Cardiac muscle cell (in vitro differentiated cells and primary cell): ENCODE results near the gene DTNA. TPM values are rescaled to one million over a fixed set of nuclear protein-coding genes. Genes with fewer than 3 reads are reported as not detected.

Source experiments
- DNase-seq, 2 donors: peaks; one replicate each; pipeline versions ENCODE4 v3.0.0 to v3.0.0-alpha.2; 2010 to 2017; ENCODE audit warnings: low read depth in 1 of 2, low spot score in 1 of 2
- H3K27ac ChIP-seq: fragments of 200-600 bp; sonication (generic); 2 replicates; pipeline ENCODE4 v1.5.1; 2016
- H3K27me3 ChIP-seq: fragments of 200-600 bp; sonication (generic); 2 replicates; pipeline ENCODE4 v1.6.0; 2016; ENCODE audit warnings: control low read depth
- H3K36me3 ChIP-seq: fragments of 200-600 bp; sonication (generic); 2 replicates; pipeline ENCODE4 v1.5.1; 2016; ENCODE audit warnings: control low read depth
- H3K4me1 ChIP-seq: fragments of 200-600 bp; sonication (generic); 2 replicates; pipeline ENCODE4 v1.8.1; 2017; ENCODE audit warnings: low read depth, mild to moderate bottlenecking, mixed run types
- H3K4me3 ChIP-seq: fragments of 200-600 bp; sonication (generic); 2 replicates; pipeline ENCODE4 v1.5.1; 2016; ENCODE audit warnings: mild to moderate bottlenecking
- H3K9me3 ChIP-seq: fragments of 200-600 bp; sonication (generic); 2 replicates; pipeline ENCODE4 v1.5.1; 2017; ENCODE audit warnings: low read depth, mild to moderate bottlenecking, control low read depth
- CTCF ChIP-seq: IDR thresholded peaks from 2 replicates; pipeline ENCODE4 v1.5.1; 2012; ENCODE audit warnings: low read depth, mild to moderate bottlenecking, low read length
- polyA plus RNA-seq: library from polyadenylated mRNA; unstranded; fragments of >200 nt; fragmentation: Nextera tagmentation; extraction: Ambion mirVana; gene quantifications from 2 replicates; pipeline ENCODE4 v1.2.1, GENCODE V29; 2016
- total RNA-seq: library from RNA; depleted of rRNA; stranded (reverse); fragments of >200 nt; gene quantifications from 2 replicates; pipeline ENCODE4 v1.2.3, GENCODE V29; 2016

DTNA gene
- total and polyA plus RNA-seq, 2 experiments from 2014 or later: 19.6 to 34.6 TPM

- H3K4me1 ChIP-seq: no peaks in the 10 kb centered on the region
- no peak overlapping the region for H3K4me3 ChIP-seq
- no peaks in the 10 kb centered on the region for H3K36me3 ChIP-seq
- no peak overlapping the region for H3K27ac ChIP-seq
- no peaks in the 10 kb centered on the region for H3K27me3 ChIP-seq
- no peak for TF ChIP-seq CTCF
- no peak for DNase-seq
- no peaks in the 10 kb centered on the region for H3K9me3 ChIP-seq
Measured at GRCh38 chr18:34870555-34871310, 160.6 kb downstream of the DTNA start.

- TF ChIP-seq CTCF: no peak
- Histone ChIP-seq H3K27me3 (no peaks in the 10 kb centered on the region), H3K27ac (no peak overlapping the region), H3K9me3 (no peaks in the 10 kb centered on the region), H3K4me3 (no peak overlapping the region), H3K36me3 (no peaks in the 10 kb centered on the region), H3K4me1 (no peaks in the 10 kb centered on the region)
- peak in 1 of 2 donors; percentile 5 for DNase-seq
Measured at GRCh38 chr18:34871435-34871834, 161.3 kb downstream of the DTNA start.

GRCh38 chr18:34872066-34872465 is 162.0 kb downstream of the DTNA start:
- no peaks in the 10 kb centered on the region for H3K27me3 ChIP-seq
- no peaks in the 10 kb centered on the region for H3K36me3 ChIP-seq
- H3K4me3 ChIP-seq: no peak overlapping the region
- H3K4me1 ChIP-seq: no peaks in the 10 kb centered on the region
- no peaks in the 10 kb centered on the region for H3K9me3 ChIP-seq
- no peak for DNase-seq
- no peak overlapping the region for H3K27ac ChIP-seq
- TF ChIP-seq CTCF: no peak

- no peak for DNase-seq
- no peaks in the 10 kb centered on the region for H3K9me3 ChIP-seq
Measured at GRCh38 chr18:34873986-34874580, 164.0 kb downstream of the DTNA start.

GRCh38 chr18:34875150-34875549 is 165.1 kb downstream of the DTNA start:
- TF ChIP-seq CTCF: no peak
- Histone ChIP-seq H3K27ac (no peak overlapping the region), H3K36me3 (no peaks in the 10 kb centered on the region), H3K27me3 (no peaks in the 10 kb centered on the region), H3K4me3 (no peak overlapping the region), H3K9me3 (no peaks in the 10 kb centered on the region), H3K4me1 (no peaks in the 10 kb centered on the region)
- DNase-seq: no peak

More at GRCh38 chr18:34873986-34874580, 164.0 kb downstream of the DTNA start:
- no peaks in the 10 kb centered on the region for H3K36me3 ChIP-seq
- H3K27me3 ChIP-seq: no peaks in the 10 kb centered on the region
- H3K4me1 ChIP-seq: no peaks in the 10 kb centered on the region
- no peak overlapping the region for H3K27ac ChIP-seq
- no peak for TF ChIP-seq CTCF
- H3K4me3 ChIP-seq: no peak overlapping the region
